Measurements from ENCODE around the gene ITGB2.
"Not testable (repeated sequence)": the region's sequence is repeated elsewhere in the genome, so short reads cannot be mapped to it uniquely, and the experiment has no call there.

ITGB2 gene

GRCh38 chr21:44880405-44881197 is 40.1 kb downstream of the ITGB2 start:
- DNase-seq = no peak

GRCh38 chr21:44879238-44879637 is 41.5 kb downstream of the ITGB2 start:
- not testable (repeated sequence) for DNase-seq

- DNase-seq = no peak
Observed at GRCh38 chr21:44878053-44878982, 42.4 kb downstream of the ITGB2 start.

- no peak for DNase-seq
Observed at GRCh38 chr21:44876849-44877575, 43.7 kb downstream of the ITGB2 start.

- DNase-seq = no peak
Observed at GRCh38 chr21:44875316-44875700, 45.4 kb downstream of the ITGB2 start.

- DNase-seq = no peak
Observed at GRCh38 chr21:44874497-44875315, 46.0 kb downstream of the ITGB2 start.

- DNase-seq = no peak
Observed at GRCh38 chr21:44874240-44874496, 46.5 kb downstream of the ITGB2 start.

GRCh38 chr21:44873356-44874239 is 47.1 kb downstream of the ITGB2 start, which contains the start of gene PTTG1IP:
Gene PTTG1IP, minus strand, starts transcription at chr21:44873690. Its CDS starts 74 bp downstream, at chr21:44873616.
- DNase-seq = peak; percentile 100

GRCh38 chr21:44872649-44873355 is 47.9 kb downstream of the ITGB2 start:
- DNase-seq = no peak

GRCh38 chr21:44872323-44872648 is 48.4 kb downstream of the ITGB2 start:
- no peak for DNase-seq

- DNase-seq = no peak
Observed at GRCh38 chr21:44871576-44872269, 49.0 kb downstream of the ITGB2 start.

GRCh38 chr21:44870748-44871495 is 49.8 kb downstream of the ITGB2 start:
- DNase-seq = no peak

GRCh38 chr21:44869781-44870747 is 50.6 kb downstream of the ITGB2 start:
- no peak for DNase-seq

GRCh38 chr21:44868707-44869106 is 52.0 kb downstream of the ITGB2 start:
- DNase-seq = no peak

- DNase-seq = no peak
Observed at GRCh38 chr21:44867999-44868700, 52.5 kb downstream of the ITGB2 start.

- no peak for DNase-seq
Observed at GRCh38 chr21:44867464-44867863, 53.2 kb downstream of the ITGB2 start.

GRCh38 chr21:44866780-44867179 is 53.9 kb downstream of the ITGB2 start:
- no peak for DNase-seq

Measured in activated CD4-positive, alpha-beta T cell treated with anti-CD3 and anti-CD28 coated beads for 1 hour (primary cell).